Measurements from ENCODE around the gene PHLPP2. TPM values are rescaled to one million over a fixed set of nuclear protein-coding genes. Genes with fewer than 3 reads are reported as not detected.

PHLPP2 gene
- 3.5 and 5.6 TPM in 2 replicates for total RNA-seq

GRCh38 chr16:71724320-71724751 lies at the start of gene PHLPP2:
Gene PHLPP2, minus strand, starts transcription at chr16:71724701. Its CDS starts 9,906 bp downstream, at chr16:71714795.

GRCh38 chr16:71626018-71626857 lies 98.3 kb downstream of the PHLPP2 start, which contains the start of gene MARVELD3:
Gene MARVELD3, plus strand, starts transcription at chr16:71626184. Its CDS starts 46 bp downstream, at chr16:71626230.

Small RNA genes lying within 50 kb of the gene (small RNA-seq; reads per million reads assigned to genes)
- not detected for gene RNU6-208P
- 0.09 reads per million for gene SNORA70D
- gene SNORD71 = 1,826 reads per million, percentile 100 among the genes with 10 or more reads in this experiment

Other genes starting within 250 kb of the PHLPP2 start
- 2.8 and 4.7 TPM in 2 replicates for gene ZNF19, start 235.4 kb downstream of the PHLPP2 start, total RNA-seq
- not detected in 2 replicates for gene CHST4, start 198.3 kb downstream of the PHLPP2 start, total RNA-seq
- gene TAT, start 147.6 kb downstream of the PHLPP2 start, total RNA-seq = not detected in 2 replicates
- gene MARVELD3, start 98.5 kb downstream of the PHLPP2 start, total RNA-seq = 6.6 and 9.4 TPM in 2 replicates
- 95.4 and 139 TPM in 2 replicates for gene AP1G1, start 84.1 kb upstream of the PHLPP2 start, total RNA-seq
- gene ATXN1L, start 121.3 kb upstream of the PHLPP2 start, total RNA-seq = 14.1 and 17.4 TPM in 2 replicates
- gene ZNF821, start 159.5 kb upstream of the PHLPP2 start, total RNA-seq = 7.4 and 12.2 TPM in 2 replicates
- 194 and 208 TPM in 2 replicates for gene IST1, start 170.8 kb upstream of the PHLPP2 start, total RNA-seq

Measured in placental epithelial cell (primary cell).